G401.6 (cell line): ENCODE results near the gene OR6J1.
"Not testable (repeated sequence)": the region's sequence is repeated elsewhere in the genome, so short reads cannot be mapped to it uniquely, and the experiment has no call there.

Experiments used
- FAIRE-seq: peaks from 2 replicates; lab custom pipeline; 2012; peaks lifted over from hg19 to GRCh38; lab: Jason Lieb, UNC

Gene OR6J1

DNA sequence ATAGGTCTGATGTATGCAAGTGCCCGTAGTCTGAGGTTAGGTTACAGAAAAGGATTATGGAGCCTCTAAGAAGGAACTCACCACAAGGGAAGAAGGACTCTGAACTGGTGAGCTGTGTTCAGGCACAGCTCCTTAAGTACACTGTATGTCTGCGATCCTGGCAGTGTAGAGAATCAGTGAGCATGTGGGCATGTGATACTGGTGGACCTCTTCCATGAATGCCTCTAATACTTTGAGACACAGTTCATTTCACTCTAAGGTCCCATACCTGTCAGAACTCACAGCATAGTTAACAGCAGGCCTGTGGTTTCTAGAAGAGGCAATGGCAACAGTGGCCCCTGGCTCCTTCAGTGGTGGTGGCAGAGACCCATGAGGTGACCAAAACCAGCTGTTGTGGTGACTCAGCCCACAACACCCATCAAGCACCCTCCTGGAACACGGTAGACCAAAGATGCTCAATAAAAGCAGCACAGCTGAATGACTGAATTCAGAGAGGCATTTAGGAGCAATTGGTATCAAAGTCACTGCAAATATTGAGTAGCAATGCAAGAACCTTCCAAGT, 6.9 kb upstream of the OR6J1 start:
- FAIRE-seq: no peak

DNA sequence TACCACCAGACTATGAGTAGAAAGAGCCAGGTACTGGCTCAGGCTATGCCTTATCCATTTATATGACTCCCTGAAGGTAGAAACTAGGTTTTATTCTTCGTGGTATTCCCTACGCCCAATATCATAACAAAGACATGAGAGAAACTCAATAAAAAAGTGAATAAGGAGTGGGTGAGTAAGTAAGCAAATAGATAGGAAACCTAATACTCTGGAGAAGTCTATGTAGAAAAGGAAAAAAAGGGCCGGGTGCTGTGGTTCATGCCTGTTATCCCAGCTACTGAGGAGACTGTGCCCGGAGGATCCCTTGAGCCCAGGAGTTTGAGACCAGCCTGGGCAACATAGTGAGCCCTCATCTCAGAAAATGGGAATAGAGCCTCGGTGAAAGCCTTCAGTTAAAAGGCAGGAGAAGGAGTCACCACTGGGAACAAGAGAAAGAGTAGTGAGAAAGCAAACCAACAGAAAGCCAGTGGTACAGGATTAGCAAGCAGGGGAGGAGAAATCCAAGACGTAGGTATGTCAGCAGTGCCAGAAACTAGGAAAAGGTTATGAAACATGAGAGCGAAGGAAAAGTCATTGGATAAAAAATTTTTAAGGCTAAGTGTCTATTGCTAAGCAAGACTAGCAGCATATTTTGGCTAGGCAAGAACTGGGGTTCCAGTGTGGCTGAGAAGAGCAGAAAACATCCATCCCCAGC, 6.0 kb upstream of the OR6J1 start:
- FAIRE-seq: no peak

DNA sequence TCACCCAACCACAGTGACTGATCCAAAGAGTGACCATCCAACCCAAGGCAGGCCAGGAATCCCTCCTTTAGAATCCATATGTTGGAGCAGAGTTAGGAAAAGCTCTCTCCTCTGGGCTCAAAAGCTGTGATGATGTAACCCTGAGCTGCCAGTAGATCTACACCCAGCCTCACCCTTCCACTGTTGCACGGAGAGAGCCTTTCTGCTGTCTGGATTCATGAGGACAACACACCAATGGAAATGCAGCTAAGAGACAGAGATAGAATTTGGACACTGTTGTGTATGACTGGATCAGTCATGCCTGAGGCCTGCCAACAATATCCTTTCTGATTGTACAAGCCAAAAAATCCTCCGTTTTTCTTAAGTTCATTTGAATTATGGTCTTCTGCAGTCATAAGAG, 4.4 kb upstream of the OR6J1 start:
- FAIRE-seq: no peak

DNA sequence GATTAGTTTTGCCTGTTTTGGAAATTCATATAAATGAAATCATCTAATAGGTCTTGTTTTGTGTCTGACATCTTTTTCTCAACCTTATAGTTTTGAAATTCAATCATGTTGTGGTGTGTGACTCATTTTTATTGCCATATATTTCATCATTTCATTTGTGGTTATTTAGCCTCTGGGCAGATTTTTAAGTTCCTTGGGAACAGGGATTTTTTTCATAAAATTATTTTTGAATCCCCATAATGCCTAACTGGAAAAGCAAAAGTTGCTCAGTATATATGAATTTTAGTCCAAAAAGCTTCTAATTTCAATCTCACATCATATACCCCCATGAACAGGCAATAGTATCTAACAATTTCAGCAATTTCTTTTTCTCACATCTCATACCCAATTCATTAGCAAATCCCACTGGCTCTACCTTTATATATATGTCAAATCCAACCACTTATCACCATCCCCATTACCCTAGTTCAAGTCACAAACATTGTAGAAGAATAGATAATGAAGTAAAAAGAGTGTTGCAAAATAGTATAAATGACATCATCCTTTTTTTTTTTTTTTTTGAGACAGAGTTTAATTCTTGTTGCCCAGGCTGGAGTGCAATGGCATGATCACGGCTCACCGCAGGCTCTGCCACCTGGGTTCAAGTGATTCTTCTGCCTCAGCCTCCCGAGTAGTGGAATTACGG, 2.6 kb upstream of the OR6J1 start:
- FAIRE-seq: no peak

DNA sequence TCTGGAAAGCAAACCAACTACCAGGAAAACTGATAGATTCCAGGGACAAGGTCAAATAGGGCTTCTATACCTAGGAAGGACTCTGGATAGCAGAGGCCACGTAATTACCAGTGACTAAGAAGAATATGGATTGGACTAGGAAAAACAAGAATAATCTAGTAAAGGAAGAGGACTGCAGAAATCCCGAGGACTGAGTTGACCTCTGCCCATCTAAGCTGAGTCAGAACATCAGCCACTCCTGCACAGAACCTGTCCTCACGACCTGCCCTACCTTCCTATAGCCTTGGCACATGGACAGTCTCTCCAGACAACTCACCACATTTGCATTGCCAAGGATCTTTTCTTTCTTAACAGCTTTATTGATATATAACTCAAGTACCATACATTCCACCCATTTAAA, 2.3 kb downstream of the OR6J1 start:
- FAIRE-seq: no peak

DNA sequence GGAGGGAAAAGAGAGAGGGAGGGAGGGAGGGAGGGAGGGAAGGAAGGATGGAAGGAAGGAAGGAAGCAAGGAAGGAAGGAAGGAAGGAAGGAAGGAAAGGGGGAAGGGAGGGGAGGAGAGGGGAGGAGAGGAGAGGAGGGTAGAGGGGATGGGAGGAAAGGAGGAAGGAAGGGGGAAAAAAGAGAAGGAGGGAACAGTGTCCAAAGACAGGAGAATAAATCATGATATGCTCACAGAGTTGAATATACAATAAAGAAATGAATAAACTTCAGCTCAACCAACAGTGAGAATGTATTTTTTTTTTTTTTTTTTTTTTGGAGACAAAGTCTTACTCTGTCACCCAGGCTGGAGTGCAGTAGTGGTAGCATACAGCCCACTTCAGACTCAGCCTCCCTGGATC, 4.0 kb downstream of the OR6J1 start:
- no peak for FAIRE-seq

DNA sequence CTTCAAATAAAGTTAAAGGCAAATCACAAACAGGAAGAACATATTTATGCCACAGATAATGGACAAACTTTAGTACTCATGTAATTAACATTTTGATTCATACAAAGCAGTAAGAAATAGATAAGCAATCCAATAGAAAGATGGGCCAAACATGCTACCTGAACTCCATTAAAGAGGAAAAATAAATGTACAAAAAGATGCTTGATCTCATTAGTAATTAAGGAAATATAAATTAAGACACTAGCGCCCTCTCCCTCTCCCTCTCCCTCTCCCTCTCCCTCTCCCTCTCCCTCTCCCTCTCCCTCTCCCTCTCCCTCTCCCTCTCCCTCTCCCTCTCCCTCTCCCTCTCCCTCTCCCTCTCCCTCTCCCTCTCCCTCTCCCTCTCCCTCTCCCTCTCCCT, 8.2 kb downstream of the OR6J1 start:
- FAIRE-seq: not testable (repeated sequence)

DNA sequence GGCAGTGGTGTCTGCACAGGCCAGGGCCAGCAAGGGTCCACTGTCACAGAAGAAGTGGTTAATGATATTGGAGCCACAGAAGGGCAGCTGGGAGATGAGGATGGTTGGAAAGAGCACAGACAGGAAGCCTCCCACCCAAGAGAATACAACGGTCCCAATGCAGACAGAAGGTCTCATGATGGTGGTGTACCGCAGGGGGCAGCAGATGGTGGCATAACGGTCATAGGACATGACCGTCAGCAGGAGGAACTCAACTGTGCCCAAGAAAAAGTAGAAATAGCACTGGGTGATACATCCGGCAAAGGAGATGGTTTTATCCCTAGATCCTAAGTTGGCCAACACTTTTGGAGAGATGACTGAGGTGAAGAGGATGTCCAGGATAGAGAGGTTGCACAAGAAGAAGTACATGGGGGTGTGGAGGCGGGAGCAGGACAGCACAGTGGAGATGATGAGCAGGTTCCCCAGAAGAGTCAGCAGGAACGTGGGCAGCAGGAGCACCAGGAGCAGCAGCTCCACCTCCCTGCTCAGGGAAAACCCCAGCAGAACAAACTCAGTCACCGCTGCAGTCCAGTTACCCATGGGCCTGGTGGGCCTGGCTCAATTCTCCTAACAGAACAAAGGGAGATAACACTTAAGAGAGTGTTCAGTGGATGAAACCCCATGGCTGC, 9.8 kb downstream of the OR6J1 start:
- no peak for FAIRE-seq

DNA sequence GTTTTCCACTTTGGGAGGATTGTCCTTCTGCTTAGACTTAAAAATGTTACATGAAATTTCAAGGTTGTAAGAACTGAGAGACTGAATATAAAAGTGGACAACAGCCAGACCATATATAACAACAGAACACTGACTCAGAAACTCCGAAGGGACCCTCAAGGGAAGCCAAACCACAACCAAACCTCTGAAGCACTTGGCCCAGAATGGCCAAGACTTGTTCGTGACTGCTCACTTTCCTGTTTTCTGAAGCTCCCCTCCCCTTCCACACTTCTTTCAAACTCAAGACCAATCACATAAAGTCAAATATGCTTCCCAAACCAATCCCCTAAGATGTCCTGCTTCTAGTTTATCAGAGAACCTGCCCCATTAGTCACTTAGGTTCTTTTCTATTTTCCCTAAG, 13.7 kb downstream of the OR6J1 start:
- FAIRE-seq: no peak

DNA sequence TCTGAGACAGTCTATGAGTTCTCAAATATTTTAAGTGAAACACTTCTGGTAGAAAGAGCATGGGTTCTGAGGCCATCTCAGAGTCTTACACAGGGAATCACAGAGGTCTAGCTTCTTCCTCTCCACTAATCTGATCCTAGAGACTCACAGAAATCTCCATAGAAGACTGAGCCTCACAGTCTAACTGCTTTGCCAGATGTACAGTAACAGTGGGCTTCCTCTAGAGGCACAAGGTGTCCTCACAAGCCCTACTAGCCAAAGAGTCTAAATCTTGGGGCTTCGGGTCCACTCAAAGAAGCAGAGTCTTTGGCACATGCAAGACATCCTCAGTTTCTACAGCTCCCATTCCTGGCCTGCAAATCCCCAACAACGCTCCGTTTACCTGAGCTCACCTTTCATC, 14.1 kb downstream of the OR6J1 start:
- FAIRE-seq: no peak

DNA sequence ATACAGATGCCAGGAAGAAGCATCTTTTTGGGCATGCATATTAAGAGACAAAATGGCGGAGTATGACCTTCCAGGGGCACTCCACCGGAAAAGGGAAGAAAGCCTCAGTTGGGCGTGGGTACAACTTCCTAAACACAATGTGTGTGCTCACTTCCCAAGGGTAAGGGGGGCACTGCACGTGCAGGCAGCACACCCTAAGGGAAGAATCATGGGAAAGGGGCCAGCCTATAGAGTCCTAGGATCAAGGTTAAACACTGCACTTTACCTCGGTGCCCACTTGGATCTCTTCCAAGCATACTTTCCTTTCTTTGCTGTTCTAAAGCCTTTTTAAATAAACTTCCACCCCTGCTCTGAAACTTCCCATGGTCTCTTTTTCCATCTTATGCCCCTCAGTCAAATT, 14.8 kb downstream of the OR6J1 start:
- no peak for FAIRE-seq

DNA sequence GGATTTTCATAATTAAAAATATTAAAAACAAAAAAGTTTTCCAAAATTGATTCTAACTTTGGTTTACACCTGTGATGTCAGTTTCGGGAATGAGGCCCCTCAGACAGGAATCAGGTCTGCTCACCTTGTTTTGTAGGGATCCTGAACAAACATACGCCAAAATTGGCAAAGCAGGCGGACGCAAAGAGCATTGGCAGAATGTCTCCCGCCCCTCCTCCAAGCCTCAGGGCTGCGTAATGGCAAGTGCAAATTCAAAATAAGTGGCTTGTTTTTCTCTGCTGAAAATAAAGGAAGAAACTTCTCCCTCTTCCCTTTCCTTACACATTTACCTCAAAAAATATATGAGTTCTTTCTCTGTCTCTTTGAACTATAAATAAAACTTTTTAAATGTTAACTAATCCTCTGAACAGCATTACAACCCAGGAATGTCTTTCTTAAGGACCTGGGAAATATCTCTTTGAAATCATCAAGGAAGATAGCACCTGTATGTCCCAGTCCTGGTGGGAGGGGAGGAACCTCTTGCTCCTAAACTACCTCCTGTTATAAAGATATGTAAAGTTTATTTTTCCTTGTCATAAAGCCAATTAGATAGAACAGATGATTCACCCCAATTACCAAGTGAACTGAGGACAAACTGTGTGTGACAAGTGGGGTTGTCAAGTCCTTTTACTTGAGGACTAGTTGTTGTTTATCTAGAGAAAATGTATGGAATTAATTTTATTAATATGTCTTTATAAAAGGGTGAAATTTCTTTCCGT, 16.5 kb downstream of the OR6J1 start:
- no peak for FAIRE-seq

DNA sequence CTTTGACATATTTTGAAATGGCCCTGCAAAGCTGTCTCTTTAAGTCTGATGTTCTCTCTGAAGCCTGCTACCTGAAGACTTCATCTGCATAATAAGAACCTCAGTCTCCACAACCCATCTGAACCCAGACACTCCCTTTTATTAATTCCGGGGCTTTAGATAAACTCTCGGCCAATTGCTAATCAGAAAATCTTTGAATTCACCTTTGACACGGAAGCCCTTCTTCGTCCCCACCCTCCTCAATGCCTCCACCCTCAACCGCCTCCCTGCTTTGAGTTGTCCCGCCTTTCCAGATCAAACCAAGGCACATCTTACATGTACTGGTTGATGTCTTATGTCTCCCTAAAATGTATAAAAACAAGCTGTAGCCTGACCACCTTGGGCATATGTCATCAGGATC, 17.6 kb downstream of the OR6J1 start:
- FAIRE-seq: no peak

DNA sequence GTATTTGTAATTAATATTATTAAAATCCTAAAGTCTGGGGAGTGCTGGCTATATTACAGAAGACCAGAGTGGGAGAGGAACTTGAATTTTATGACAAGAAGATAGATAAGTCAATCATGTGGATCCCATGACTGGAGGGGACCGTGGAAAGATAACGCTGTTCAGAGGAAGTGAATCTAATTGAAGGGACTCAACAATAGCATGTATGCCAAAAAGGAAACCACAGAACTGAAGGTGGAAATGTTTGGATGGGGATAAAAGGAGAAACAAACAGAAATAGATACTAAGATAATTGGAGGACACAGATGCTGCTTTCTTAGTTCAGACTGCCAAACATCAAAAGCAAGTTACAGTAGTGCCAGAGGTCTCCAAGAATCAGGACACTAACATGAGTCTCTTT, 21.1 kb downstream of the OR6J1 start:
- no peak for FAIRE-seq

DNA sequence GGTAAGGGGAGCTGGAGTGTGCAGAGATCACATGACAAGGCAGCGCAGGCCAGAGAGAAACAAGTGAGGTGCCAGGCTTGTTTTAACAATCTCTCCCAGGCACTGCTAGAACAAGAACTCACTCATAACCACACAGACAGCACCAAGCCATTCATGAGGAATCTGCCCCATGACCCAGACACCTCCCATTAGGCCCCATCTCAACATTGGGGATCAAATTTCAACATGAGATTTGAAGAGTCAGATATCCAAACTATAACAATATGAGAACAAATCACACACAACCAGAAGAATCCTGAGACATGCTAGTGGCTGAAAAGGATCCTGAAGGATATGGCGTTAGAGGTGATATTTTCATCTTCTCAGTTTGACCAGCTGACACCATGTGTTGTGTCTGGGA, 21.9 kb downstream of the OR6J1 start:
- FAIRE-seq: no peak

DNA sequence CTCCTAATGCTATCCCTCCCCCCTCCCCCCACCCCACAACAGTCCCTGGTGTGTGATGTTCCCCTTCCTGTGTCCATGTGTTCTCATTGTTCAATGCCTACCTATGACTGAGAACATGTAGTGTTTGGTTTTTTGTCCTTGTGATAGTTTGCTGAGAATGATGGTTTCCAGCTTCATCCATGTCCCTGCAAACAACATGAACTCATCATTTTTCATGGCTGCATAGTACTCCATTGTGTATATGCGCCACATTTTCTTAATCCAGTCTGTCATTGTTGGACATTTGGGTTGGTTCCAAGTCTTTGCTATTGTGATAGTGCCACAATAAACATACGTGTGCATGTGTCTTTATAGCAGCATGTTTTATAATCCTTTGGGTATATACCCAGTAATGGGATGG, 28.4 kb downstream of the OR6J1 start:
- not testable (repeated sequence) for FAIRE-seq

DNA sequence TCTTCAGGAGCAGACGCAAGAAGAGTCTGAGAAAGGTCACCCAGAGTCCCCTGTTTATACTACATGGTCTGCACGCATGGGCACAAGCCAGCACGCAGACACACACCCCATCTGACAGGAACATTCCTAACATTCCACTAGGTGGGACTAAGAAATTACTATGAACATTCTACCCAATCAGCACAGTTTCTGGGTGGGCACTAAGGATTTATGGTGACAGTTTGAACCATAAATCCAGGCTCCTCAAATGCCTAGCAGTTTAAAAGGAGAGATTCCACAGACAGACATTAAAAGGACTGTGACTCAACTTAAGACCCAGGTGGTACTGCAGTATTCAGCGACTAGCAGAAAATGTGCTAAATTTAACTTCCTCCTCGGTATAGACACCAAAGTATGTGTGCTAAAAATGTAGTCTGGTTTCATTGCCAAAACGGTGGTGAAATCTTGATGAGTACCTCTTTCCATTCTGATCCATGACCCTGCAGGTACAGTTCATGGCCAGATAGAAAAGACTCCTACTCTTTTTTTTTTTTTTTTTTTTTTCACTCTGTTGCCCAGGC, 29.8 kb downstream of the OR6J1 start:
- peak; percentile 98 for FAIRE-seq

DNA sequence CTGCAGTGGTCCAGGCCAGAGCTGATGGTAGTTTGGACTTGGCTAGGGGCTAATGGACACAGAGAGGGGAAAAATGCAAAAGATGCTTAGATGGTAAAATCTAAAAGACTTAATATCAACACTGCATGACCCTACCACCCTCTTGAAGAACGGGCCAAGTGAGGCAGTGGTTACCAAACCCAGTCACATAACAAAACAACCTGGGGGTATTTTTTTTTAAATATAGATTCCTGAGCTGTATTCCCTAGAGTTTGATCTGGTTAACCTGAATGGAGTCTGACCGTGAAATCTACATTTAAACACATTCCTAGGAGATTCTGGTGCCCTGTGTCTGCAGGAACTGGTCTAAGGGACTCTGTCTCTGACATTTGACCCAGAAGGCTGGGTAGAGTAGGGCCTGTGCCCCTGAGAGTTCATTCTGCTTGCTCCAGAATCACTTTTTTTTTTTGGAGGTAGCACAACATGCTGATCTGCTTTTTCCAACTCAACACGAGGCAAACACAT, 30.4 kb downstream of the OR6J1 start:
- no peak for FAIRE-seq

DNA sequence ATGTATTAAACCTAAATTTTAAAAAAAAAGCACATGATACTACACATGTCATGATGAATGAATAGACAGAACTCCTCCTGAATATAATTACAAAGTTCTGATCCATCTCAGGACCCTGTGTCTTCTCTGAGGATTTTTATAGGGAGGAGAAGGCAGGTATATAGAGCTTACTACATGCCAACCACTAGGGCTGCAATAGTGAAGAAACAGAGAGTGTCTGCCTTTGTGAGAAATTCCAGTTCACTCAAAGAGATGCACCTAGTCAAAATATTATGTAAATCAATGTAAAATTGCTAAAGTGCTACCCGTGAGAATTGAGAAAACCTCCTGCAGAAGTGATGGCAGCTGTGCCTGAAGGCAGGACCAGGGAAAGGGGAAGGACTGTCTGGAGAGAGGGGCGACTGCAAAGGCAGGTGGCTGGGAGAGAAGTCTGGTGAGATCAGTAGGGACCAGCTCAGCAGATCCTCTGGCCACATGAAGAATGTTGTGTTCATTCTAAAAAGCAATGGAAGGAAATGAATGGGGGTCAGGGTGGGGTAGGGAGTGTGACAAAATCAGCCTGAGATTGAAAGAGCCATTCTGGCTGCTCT, 31.0 kb downstream of the OR6J1 start:
- no peak for FAIRE-seq

DNA sequence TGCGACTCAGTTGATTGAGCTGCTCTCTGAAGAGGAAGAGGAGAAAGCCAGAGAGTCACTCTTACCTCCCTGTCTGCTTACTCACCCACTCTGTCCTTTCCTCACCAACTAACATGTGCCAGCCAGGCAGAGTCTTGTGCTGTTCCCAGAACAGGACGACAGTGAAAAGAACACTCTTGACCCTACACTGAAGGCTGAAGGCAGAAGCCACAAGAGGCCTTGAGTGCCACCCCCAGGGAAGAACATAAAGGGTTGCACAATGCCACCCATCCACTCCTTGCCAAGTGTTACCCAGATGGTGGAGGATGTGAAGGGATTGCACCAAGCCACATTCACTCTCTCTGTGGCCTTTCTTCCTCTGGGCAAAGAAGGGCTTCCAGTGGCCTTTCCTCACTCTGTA, 33.2 kb downstream of the OR6J1 start:
- FAIRE-seq: no peak

DNA sequence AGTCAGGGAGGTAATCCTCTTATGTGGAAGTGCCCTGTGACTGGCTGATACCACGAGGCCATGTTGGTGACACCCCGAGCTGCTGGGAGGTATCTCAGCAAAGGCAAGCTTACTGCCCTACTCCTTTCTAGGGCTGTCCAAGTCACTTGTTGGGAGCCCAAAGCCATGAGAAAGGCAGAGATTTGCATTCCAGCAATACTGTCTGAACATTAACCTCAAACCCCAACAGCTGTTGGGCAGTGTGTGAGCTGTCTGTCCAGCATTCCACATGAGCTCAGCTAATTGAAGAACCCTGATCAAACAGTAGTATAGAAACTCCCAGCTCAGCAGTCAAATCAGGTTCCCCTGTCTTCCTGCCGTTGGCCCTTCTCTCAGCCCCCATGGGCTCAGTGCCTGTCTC, 36.9 kb downstream of the OR6J1 start:
- no peak for FAIRE-seq

DNA sequence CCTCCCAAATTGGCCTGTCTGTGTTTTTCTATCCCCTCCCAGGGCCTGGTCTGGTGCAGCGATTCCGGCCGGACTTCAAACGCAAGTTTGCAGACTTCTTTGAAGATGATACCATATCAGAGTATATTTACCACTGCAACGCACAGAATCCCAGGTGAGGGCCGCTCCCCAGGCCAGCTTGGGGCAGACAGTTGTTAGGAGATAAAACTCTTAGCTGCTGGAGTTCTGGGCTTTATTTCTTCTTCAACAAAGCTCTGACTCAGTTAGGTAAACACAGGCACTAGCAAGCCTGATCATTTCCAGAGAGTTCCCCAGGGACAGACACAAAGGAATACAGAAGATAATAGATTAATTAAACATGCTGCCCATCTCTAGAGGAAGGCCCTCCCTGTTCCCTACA, 37.8 kb downstream of the OR6J1 start:
- FAIRE-seq: no peak
